NCI-H2171 treated with DMSO at 0.1 percent for 48 hours (cell line): ENCODE measurements around the gene NRF1.
A peak's percentile ranks its signal among the peaks of the same experiment; 100 is the strongest.
"Not testable (repeated sequence)": the region's sequence is repeated elsewhere in the genome, so short reads cannot be mapped to it uniquely, and the experiment has no call there.

Experiments
- DNase-seq: peaks from one replicate; lab custom pipeline; 2025; lab: John Stamatoyannopoulos, UW

NRF1 gene

GRCh38 chr7:129611246-129612111 is at the start of gene NRF1:
NRF1 (plus strand) TSS chr7:129611720; CDS start chr7:129657352, 45,632 bp downstream.
- DNase-seq: peak; percentile 89

GRCh38 chr7:129566323-129566722 is 45.2 kb upstream of the NRF1 start:
- DNase-seq: not testable (repeated sequence)

GRCh38 chr7:129567377-129567776 is 44.1 kb upstream of the NRF1 start:
- no peak for DNase-seq

GRCh38 chr7:129568240-129568639 is 43.3 kb upstream of the NRF1 start:
- DNase-seq: no peak

GRCh38 chr7:129569326-129569725 is 42.2 kb upstream of the NRF1 start:
- DNase-seq: peak; percentile 5

GRCh38 chr7:129569811-129570215 is 41.7 kb upstream of the NRF1 start:
- DNase-seq: no peak

- no peak for DNase-seq
Observed at GRCh38 chr7:129571201-129571600, 40.3 kb upstream of the NRF1 start.

DNA sequence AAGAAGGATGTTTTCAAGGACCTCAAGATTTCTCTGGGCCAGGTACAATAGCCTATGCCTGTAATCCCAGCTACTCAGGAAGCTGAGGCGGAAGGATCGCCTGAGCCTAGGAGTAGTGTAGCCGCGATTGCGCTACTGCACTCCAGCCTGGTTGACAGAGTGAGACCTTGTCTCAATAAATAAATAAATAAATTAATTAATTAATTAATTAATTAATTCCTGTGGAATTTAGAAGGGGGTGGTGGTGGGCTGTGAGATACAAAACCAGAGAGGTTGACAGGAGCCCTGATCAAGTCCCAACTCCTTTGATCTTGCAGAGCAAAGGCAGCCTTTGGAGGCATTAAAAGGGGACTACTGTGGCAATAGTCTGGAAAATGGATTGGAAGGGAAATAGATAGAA is 39.3 kb upstream of the NRF1 start:
- no peak for DNase-seq

- DNase-seq: peak; percentile 64
Observed at GRCh38 chr7:129574487-129574886, 37.0 kb upstream of the NRF1 start.

DNA sequence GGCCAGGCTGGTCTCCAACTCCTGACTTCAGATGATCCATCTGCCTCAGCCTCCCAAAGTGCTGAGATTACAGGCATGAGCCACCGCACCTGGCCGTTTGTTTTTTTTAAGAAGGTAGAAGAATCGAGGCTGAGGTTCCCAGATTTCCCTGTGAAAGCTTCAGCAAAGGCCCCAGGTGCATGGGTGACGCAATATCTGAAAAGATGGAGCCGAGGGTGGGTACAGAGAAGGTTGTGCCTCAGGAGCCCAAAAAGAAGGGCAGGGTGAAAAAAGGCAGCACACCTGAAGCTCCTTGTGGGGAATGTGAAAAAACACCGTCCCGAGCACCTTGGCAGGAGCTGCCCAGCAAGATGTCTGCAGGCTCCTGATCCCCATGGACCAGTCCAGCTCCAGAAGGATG is 35.8 kb upstream of the NRF1 start:
- no peak for DNase-seq

GRCh38 chr7:129576138-129576537 is 35.4 kb upstream of the NRF1 start:
- no peak for DNase-seq

DNA sequence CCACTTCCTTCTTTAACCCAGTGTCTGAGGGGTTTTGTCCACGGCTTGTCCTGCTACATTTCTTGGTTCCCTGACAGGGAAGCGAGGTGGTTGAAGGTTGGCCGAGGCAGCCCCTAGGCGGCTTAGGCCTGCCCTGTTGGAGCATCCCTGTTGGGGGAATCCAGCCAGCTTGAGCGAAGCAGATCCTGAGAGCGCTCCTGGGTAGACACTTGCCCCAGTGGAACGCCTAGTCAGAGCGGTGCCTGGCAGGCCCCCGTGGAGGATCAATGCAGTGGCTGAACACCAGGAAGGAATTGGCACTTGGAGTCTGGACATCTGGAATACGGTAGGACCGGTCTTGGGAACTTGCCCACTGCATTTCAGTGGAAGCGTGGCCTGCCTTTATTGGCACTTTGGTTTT is 32.7 kb upstream of the NRF1 start:
- no peak for DNase-seq

GRCh38 chr7:129586179-129586578 is 25.3 kb upstream of the NRF1 start:
- DNase-seq: not testable (repeated sequence)

DNA sequence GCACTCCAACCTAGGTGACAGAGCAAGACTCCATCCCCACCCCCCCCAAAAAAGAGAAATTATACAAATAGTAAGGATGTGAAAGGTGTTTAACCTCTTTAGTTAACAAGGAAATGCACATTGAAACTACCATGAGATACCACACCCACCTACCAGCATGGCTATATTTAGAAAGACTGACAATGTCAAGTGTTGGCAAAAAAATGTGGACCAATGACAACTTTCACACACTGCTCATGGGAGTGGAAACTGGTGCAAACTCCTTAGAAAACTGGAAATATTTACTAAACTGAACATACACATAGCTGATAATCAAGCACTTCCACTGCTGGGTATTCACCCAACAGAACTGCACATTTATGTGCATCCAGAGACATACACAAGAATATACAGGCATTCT is 23.3 kb upstream of the NRF1 start:
- no peak for DNase-seq

- DNase-seq: no peak
Observed at GRCh38 chr7:129591868-129592267, 19.7 kb upstream of the NRF1 start.

- not testable (repeated sequence) for DNase-seq
Observed at GRCh38 chr7:129596386-129596785, 15.1 kb upstream of the NRF1 start.

DNA sequence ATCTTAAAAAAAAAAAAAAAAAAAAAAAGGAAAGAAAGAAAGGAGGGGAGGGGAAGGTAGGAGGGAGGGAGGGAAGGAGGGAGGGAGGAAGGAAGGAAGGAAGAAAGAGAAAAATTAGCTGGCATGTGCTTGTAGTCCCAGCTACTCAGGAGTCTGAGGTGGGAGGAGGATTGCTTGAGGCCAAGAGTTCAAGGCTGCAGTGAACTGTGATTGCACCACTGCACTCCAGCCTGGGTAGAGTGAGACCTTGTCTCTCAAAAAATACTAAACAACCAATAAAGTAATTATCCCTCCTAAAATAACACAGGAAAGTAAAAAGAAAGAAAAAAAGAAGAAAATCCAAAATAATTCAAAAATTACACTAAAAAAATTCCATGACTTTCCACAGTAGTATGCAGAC is 13.8 kb upstream of the NRF1 start:
- no peak for DNase-seq

GRCh38 chr7:129599174-129599573 is 12.3 kb upstream of the NRF1 start:
- no peak for DNase-seq

- not testable (repeated sequence) for DNase-seq
Observed at GRCh38 chr7:129603594-129603993, 7.9 kb upstream of the NRF1 start.

DNA sequence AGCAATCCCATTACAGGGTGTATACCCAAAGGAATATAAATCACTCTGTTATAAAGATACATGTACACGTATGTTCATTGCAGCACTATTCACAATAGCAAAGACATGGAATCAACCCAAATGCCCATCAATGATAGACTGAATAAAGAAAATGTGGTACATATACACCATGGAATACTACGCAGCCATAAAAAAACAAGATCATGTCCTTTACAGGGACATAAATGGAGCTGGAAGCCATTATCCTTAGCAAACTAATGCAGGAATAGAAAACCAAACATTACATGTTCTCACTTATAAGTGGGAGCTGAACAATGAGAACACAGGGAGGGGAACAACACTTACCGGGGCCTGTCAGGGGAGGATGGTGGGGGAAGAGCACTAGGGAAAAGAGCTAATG is 7.5 kb upstream of the NRF1 start:
- not testable (repeated sequence) for DNase-seq

DNA sequence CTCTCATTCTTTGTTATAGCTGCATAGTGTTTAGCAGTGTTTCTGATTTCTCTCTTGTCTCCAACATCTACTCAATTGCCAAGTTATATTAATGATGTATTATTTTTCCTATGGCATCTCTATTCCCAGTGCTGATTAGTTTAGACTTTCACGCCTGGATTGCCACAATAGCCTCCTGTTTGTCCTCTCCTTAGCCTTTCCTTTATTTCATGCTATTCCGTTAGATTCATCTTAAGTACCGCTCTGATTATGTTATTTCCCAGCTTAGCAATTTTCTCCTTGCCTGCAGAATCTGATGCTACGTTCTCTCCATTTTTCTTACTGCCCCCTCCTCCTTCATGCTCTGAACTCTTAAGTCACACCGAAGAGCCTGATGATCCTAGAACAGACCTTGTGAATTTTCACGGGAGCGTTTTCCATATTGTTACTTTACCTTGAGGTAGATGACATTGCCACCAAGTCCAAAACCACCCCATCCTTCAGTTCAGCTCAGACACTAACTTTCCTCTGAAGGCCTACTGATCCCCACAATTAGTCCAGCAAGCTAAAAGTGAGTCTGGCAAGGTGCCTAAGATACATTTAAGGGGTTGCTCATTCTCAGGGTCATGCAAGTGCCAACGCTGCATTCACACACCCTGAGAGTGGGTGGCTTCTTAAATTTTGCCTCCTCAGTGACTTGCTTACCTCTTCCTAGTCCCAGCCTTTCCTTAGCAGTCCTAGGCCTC is 6.6 kb upstream of the NRF1 start:
- DNase-seq: no peak

- DNase-seq: no peak
Observed at GRCh38 chr7:129605960-129606614, 5.4 kb upstream of the NRF1 start.

- no peak for DNase-seq
Observed at GRCh38 chr7:129606803-129607202, 4.7 kb upstream of the NRF1 start.
